ENCODE measurements around the gene PKIG.

DNA sequence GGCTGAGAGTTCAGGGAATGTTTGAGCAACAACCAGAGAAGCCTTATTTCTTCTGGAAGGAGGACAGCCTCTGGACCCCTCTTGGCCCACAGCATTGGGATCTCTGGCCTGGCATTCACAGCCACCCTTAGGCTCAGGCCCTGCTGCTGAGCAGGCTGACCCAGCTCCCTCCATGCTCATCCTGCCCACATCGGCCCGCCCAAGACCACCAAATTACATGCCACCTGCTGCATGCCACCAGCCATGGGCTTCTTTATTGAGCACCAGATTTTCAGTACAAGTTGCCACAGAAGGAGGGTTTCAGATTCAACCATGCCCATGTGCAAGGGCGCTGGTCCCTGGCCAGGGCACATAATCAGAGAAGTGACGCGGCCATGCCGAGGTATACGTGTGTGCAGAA lies 36.9 kb downstream of the PKIG start:
- TF ChIP-seq CTCF (IDR thresholded peaks at IDR 0.05) (no peak), EP300 (IDR thresholded peaks at IDR 0.05) (no peak), POLR2A (IDR thresholded peaks at IDR 0.05) (no peak)
